MM.1S (cell line): ENCODE results near the gene JMJD7.

Source experiments
- DNase-seq: peaks from one replicate; pipeline ENCODE4 v3.0.0-alpha.2; 2015
- H2AFZ ChIP-seq: fragments of 300-600 bp; sonication (generic); 2 replicates; pipeline ENCODE4 v1.6.0; 2016; ENCODE audit warnings: antibody characterized with exemption, low read length
- H3F3A ChIP-seq: fragments of 300-600 bp; sonication (generic); 2 replicates; pipeline ENCODE4 v1.6.1; 2016; ENCODE audit warnings: mild to moderate bottlenecking, antibody characterized with exemption, low read length, moderate library complexity, mixed read lengths; ENCODE audit not compliant: insufficient read depth
- H3K27ac ChIP-seq: fragments of 300-600 bp; sonication (generic); 2 replicates; pipeline ENCODE4 v1.5.1; 2016; ENCODE audit warnings: mild to moderate bottlenecking, low read length
- H3K27me3 ChIP-seq: fragments of 300-600 bp; sonication (generic); replicated peaks from 2 replicates; pipeline ENCODE4 v1.6.0; 2016; ENCODE audit warnings: low read length; ENCODE audit not compliant: insufficient read depth
- H3K36me3 ChIP-seq: fragments of 300-600 bp; sonication (generic); replicated peaks from 2 replicates; pipeline ENCODE4 v1.6.1; 2016; ENCODE audit warnings: mild to moderate bottlenecking, low read length, mixed read lengths; ENCODE audit not compliant: insufficient read depth
- H3K4me1 ChIP-seq: fragments of 300-600 bp; sonication (generic); 2 replicates; pipeline ENCODE4 v1.6.1; 2016; ENCODE audit warnings: low read length, mixed read lengths
- H3K4me2 ChIP-seq: fragments of 300-600 bp; sonication (generic); 2 replicates; pipeline ENCODE4 v1.6.0; 2016; ENCODE audit warnings: low read depth, low read length
- H3K4me3 ChIP-seq: fragments of 300-600 bp; sonication (generic); 2 replicates; pipeline ENCODE4 v1.5.1; 2016; ENCODE audit warnings: low read length, mixed read lengths
- H3K79me2 ChIP-seq: fragments of 300-600 bp; sonication (generic); 2 replicates; pipeline ENCODE4 v1.6.1; 2016; ENCODE audit warnings: mixed run types, low read length, mixed read lengths
- H3K9ac ChIP-seq: fragments of 300-600 bp; sonication (generic); 2 replicates; pipeline ENCODE4 v1.6.1; 2016; ENCODE audit warnings: low read length, mixed read lengths
- H3K9me2 ChIP-seq: fragments of 300-600 bp; sonication (generic); replicated peaks from 2 replicates; pipeline ENCODE4 v1.6.1; 2016; ENCODE audit warnings: mild to moderate bottlenecking, low read length, mixed read lengths; ENCODE audit not compliant: insufficient read depth
- H3K9me3 ChIP-seq: fragments of 300-600 bp; sonication (generic); replicated peaks from 2 replicates; pipeline ENCODE4 v1.6.1; 2016; ENCODE audit warnings: mild to moderate bottlenecking, low read length, mixed read lengths; ENCODE audit not compliant: insufficient read depth
- H4K20me1 ChIP-seq: fragments of 300-600 bp; sonication (generic); 2 replicates; pipeline ENCODE4 v1.6.1; 2016; ENCODE audit warnings: mild to moderate bottlenecking, low read length, moderate library complexity, mixed read lengths; ENCODE audit not compliant: insufficient read depth
- CTCF ChIP-seq: fragments of 300-600 bp; sonication (generic); IDR thresholded peaks from 2 replicates; pipeline ENCODE4 v1.5.1; 2016; ENCODE audit warnings: antibody characterized with exemption, low read length, mixed read lengths
- EZH2 ChIP-seq: fragments of 300-600 bp; sonication (generic); optimal IDR thresholded peaks from 2 replicates; pipeline ENCODE3; 2017; ENCODE audit warnings: low read depth, mild to moderate bottlenecking, antibody characterized with exemption, low read length, mixed read lengths
- EZH2phosphoT487 ChIP-seq: fragments of 300-600 bp; sonication (generic); IDR thresholded peaks from 2 replicates; pipeline ENCODE4 v1.6.1; 2018; ENCODE audit warnings: antibody characterized with exemption, low read length

The JMJD7 gene

DNA sequence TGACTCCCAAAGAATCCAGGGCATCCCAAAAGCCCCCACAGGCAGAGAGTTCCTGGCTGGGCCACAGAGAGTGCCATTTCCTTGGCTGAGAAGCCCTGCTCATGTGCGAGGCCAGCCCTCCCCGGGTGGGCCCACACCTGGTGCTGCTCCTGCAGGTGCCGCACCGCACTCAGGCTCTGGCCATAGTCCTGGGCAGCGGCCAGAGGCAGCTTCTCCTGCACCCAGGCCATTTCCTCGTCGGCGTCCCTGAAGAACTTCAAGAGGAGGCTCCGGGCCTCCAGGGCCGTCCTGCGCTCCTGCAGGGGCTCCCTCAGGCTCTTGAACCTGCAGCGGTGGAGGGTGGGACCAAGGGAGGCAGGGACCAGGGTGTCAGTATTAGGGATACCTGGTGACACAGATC is 28.8 kb downstream of the JMJD7 start:
- DNase-seq: no peak
- Histone ChIP-seq H3K27ac (no peak overlapping the region), H3K4me2 (no peak overlapping the region), H3K9ac (no peak overlapping the region), H3K9me2 (no peaks in the 10 kb centered on the region), H3F3A (no peaks in the 10 kb centered on the region), H3K9me3 (no peaks in the 10 kb centered on the region), H3K4me1 (peaks cover 7% of the 10 kb centered on the region; the same call in 1 of the 2 replicates), H3K36me3 (no peaks in the 10 kb centered on the region), H3K79me2 (no peaks in the 10 kb centered on the region), H4K20me1 (no peaks in the 10 kb centered on the region), H3K4me3 (no peak overlapping the region), H2AFZ (no peak overlapping the region), H3K27me3 (peaks cover 5% of the 10 kb centered on the region)
- no peak for TF ChIP-seq EZH2
- TF ChIP-seq CTCF: no peak
- no peak for TF ChIP-seq EZH2phosphoT487

DNA sequence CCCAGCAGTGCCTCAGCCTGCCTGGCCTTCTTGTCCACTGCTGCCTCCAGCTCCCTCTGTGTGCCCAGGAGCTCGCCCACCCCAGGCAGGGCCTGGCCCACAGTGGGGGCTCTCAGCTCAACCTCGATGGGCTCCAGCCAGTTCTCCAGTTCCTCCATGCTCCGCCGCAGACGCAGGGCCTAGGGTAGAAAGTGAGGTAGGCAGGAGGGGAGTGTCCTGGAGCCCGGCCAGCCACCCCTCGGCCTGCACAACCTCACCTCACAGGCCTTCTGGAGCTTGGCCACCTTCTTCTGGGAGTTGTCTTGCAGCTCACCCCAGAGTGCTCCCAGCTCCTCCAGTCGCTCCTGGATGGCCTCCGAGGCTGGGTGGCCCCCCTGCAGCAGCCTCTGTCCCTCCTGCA is 29.4 kb downstream of the JMJD7 start:
- Histone ChIP-seq H3K9me2 (no peaks in the 10 kb centered on the region), H3K9ac (no peak overlapping the region)

DNA sequence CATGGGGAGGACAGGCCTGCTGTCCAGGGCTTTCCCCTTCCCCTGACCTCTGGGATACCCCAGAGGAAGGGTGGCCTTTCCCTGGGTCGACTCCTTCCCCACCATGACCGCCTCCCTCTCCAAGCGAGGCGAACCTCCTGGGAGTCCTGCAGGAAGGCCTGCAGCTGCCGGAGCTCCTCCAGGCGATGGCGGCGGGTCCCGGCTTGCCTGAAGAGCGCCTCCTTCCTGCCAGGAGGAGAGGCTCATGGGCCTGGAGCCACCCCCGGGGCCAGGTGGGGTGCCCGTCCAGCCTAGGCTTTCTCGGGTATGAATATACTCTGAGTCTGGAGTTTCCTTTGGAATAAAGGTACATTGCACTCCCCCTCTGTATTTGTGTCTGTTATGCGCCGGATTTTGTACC is 30.9 kb downstream of the JMJD7 start:
- H2AFZ ChIP-seq: no peak overlapping the region
- H3K9me2 ChIP-seq: no peaks in the 10 kb centered on the region
- no peak overlapping the region for H3K4me3 ChIP-seq
- peaks cover 24% of the 10 kb centered on the region for H3K27me3 ChIP-seq
- no peak overlapping the region for H3K9ac ChIP-seq
- no peak overlapping the region for H3K27ac ChIP-seq
- H3K9me3 ChIP-seq: no peaks in the 10 kb centered on the region
- DNase-seq: no peak
- no peaks in the 10 kb centered on the region for H4K20me1 ChIP-seq
- H3K4me2 ChIP-seq: no peak overlapping the region
- H3F3A ChIP-seq: no peaks in the 10 kb centered on the region
- TF ChIP-seq EZH2 (no peak), CTCF (no peak), EZH2phosphoT487 (no peak)
- peaks cover 7% of the 10 kb centered on the region; the same call in 1 of the 2 replicates for H3K4me1 ChIP-seq
- H3K36me3 ChIP-seq: no peaks in the 10 kb centered on the region
- no peaks in the 10 kb centered on the region for H3K79me2 ChIP-seq

More for the DNA sequence above, 29.4 kb downstream of the JMJD7 start:
- Histone ChIP-seq H3K9me3 (no peaks in the 10 kb centered on the region), H3K36me3 (no peaks in the 10 kb centered on the region), H2AFZ (no peak overlapping the region), H4K20me1 (no peaks in the 10 kb centered on the region), H3K4me1 (peaks cover 7% of the 10 kb centered on the region; the same call in 1 of the 2 replicates), H3K4me2 (no peak overlapping the region), H3K4me3 (no peak overlapping the region), H3K79me2 (no peaks in the 10 kb centered on the region), H3K27ac (no peak overlapping the region), H3K27me3 (peaks cover 11% of the 10 kb centered on the region), H3F3A (no peaks in the 10 kb centered on the region)
- DNase-seq: no peak
- TF ChIP-seq EZH2 (no peak), CTCF (no peak), EZH2phosphoT487 (no peak)
